ENCODE measurements around the gene CHTF8.

Gene CHTF8

GRCh38 chr16:69133373-69133954, 1.1 kb upstream of the CHTF8 start:
- H3K9me3 ChIP-seq (ENCODE audit: insufficient read depth, low read depth, low read length): no peaks in the 10 kb centered on the region
- no peak for TF ChIP-seq EZH2phosphoT487 (IDR thresholded peaks at IDR 0.05; ENCODE audit: borderline replicate concordance)
- TF ChIP-seq CTCF (conservative IDR thresholded peaks at IDR 0.05; ENCODE audit: low read length): no peak
- no peaks in the 10 kb centered on the region; the same call in 1 of the 2 replicates for H3F3A ChIP-seq (ENCODE audit: low read depth)
- no peaks in the 10 kb centered on the region for H3K9me2 ChIP-seq (replicated peaks; ENCODE audit: low read depth, low read length)
- peak overlapping the region; percentile 96 for H3K4me3 ChIP-seq (ENCODE audit: low read length, poor library complexity, severe bottlenecking)
- peaks cover 5% of the 10 kb centered on the region for H3K27me3 ChIP-seq (ENCODE audit: insufficient read depth, low read length, poor library complexity, severe bottlenecking)
- H3K36me3 ChIP-seq (ENCODE audit: insufficient read depth, low read length): peaks cover 17% of the 10 kb centered on the region; the same call in 1 of the 2 replicates
- no peak overlapping the region for H2AFZ ChIP-seq (ENCODE audit: low read length)
- peaks cover 89% of the 10 kb centered on the region for H3K79me2 ChIP-seq (ENCODE audit: insufficient read depth, low read length)
- H3K4me2 ChIP-seq (ENCODE audit: low read depth, low read length, poor library complexity, severe bottlenecking): peak overlapping the region; percentile 93
- H3K4me1 ChIP-seq (ENCODE audit: insufficient read depth, low read length, poor library complexity, severe bottlenecking): peaks cover 50% of the 10 kb centered on the region
- H3K9ac ChIP-seq (ENCODE audit: low read depth, low read length, poor library complexity, severe bottlenecking): peak overlapping the region; percentile 83
- peaks cover 48% of the 10 kb centered on the region for H4K20me1 ChIP-seq (ENCODE audit: insufficient read depth, low read length, poor library complexity, severe bottlenecking)

- TF ChIP-seq CTCF (conservative IDR thresholded peaks at IDR 0.05; ENCODE audit: low read length) (no peak), EZH2phosphoT487 (IDR thresholded peaks at IDR 0.05; ENCODE audit: borderline replicate concordance) (no peak)
- Histone ChIP-seq H4K20me1 (ENCODE audit: insufficient read depth, low read length, poor library complexity, severe bottlenecking) (peaks cover 39% of the 10 kb centered on the region), H3K4me1 (ENCODE audit: insufficient read depth, low read length, poor library complexity, severe bottlenecking) (peaks cover 43% of the 10 kb centered on the region)
Measured at GRCh38 chr16:69131839-69132423, 457 bp downstream of the CHTF8 start.

GRCh38 chr16:69131167-69131838, 1.1 kb downstream of the CHTF8 start:
- H3K4me3 ChIP-seq (ENCODE audit: low read length, poor library complexity, severe bottlenecking): peak overlapping the region; percentile 96
- H2AFZ ChIP-seq (ENCODE audit: low read length): peak overlapping the region; percentile 29; the same call in 1 of the 2 replicates
- no peaks in the 10 kb centered on the region for H3K36me3 ChIP-seq (ENCODE audit: insufficient read depth, low read length)
- H4K20me1 ChIP-seq (ENCODE audit: insufficient read depth, low read length, poor library complexity, severe bottlenecking): peaks cover 39% of the 10 kb centered on the region
- no peaks in the 10 kb centered on the region for H3K9me2 ChIP-seq (replicated peaks; ENCODE audit: low read depth, low read length)
- no peaks in the 10 kb centered on the region for H3K9me3 ChIP-seq (ENCODE audit: insufficient read depth, low read depth, low read length)
- H3K4me2 ChIP-seq (ENCODE audit: low read depth, low read length, poor library complexity, severe bottlenecking): peak overlapping the region; percentile 98
- peaks cover 84% of the 10 kb centered on the region for H3K79me2 ChIP-seq (ENCODE audit: insufficient read depth, low read length)
- H3K4me1 ChIP-seq (ENCODE audit: insufficient read depth, low read length, poor library complexity, severe bottlenecking): peaks cover 38% of the 10 kb centered on the region
- peak overlapping the region; percentile 100 for H3K9ac ChIP-seq (ENCODE audit: low read depth, low read length, poor library complexity, severe bottlenecking)
- no peaks in the 10 kb centered on the region; the same call in 1 of the 2 replicates for H3F3A ChIP-seq (ENCODE audit: low read depth)
- TF ChIP-seq CTCF (conservative IDR thresholded peaks at IDR 0.05; ENCODE audit: low read length) (no peak), EZH2phosphoT487 (IDR thresholded peaks at IDR 0.05; ENCODE audit: borderline replicate concordance) (no peak)
- peaks cover 5% of the 10 kb centered on the region for H3K27me3 ChIP-seq (ENCODE audit: insufficient read depth, low read length, poor library complexity, severe bottlenecking)

More at GRCh38 chr16:69131839-69132423, 457 bp downstream of the CHTF8 start:
- Histone ChIP-seq H3K4me2 (ENCODE audit: low read depth, low read length, poor library complexity, severe bottlenecking) (peak overlapping the region; percentile 98), H3K4me3 (ENCODE audit: low read length, poor library complexity, severe bottlenecking) (peak overlapping the region; percentile 96), H3K36me3 (ENCODE audit: insufficient read depth, low read length) (peaks cover 2% of the 10 kb centered on the region; the same call in 1 of the 2 replicates), H3F3A (ENCODE audit: low read depth) (no peaks in the 10 kb centered on the region; the same call in 1 of the 2 replicates), H3K79me2 (ENCODE audit: insufficient read depth, low read length) (peaks cover 91% of the 10 kb centered on the region), H3K9ac (ENCODE audit: low read depth, low read length, poor library complexity, severe bottlenecking) (peak overlapping the region; percentile 100), H3K27me3 (ENCODE audit: insufficient read depth, low read length, poor library complexity, severe bottlenecking) (peaks cover 5% of the 10 kb centered on the region), H3K9me2 (replicated peaks; ENCODE audit: low read depth, low read length) (no peaks in the 10 kb centered on the region), H2AFZ (ENCODE audit: low read length) (peak overlapping the region; percentile 29), H3K9me3 (ENCODE audit: insufficient read depth, low read depth, low read length) (no peaks in the 10 kb centered on the region)

Data from Loucy (cell line).